ENCODE data around the gene CARNS1.

GRCh38 chr11:67468759-67469507, 53.5 kb downstream of the CARNS1 start, which contains the start of gene TMEM134:
- TF ChIP-seq CREB5 (CRISPR knock-in tag; IDR thresholded peaks at IDR 0.05; ENCODE audit: low read depth) (no peak), POU6F1 (CRISPR knock-in tag; IDR thresholded peaks at IDR 0.05; ENCODE audit: borderline replicate concordance, low read depth) (no peak), PPARA (CRISPR knock-in tag; IDR thresholded peaks at IDR 0.05; ENCODE audit: borderline replicate concordance) (no peak), PATZ1 (CRISPR knock-in tag; IDR thresholded peaks at IDR 0.05; ENCODE audit: borderline replicate concordance) (no peak), ARNTL (CRISPR knock-in tag; IDR thresholded peaks at IDR 0.05; ENCODE audit: borderline replicate concordance, low read depth) (no peak), TSHZ2 (CRISPR knock-in tag; IDR thresholded peaks at IDR 0.05) (no peak), GLIS3 (CRISPR knock-in tag; IDR thresholded peaks at IDR 0.05) (no peak), ZFP30 (CRISPR knock-in tag; IDR thresholded peaks at IDR 0.05) (no peak), RARB (CRISPR knock-in tag; IDR thresholded peaks at IDR 0.05) (no peak), CSDC2 (CRISPR knock-in tag; IDR thresholded peaks at IDR 0.05) (no peak), TOX (CRISPR knock-in tag; IDR thresholded peaks at IDR 0.05; ENCODE audit: borderline replicate concordance) (no peak), ZNF565 (CRISPR knock-in tag; conservative IDR thresholded peaks at IDR 0.05; ENCODE audit: low read depth) (no peak), ZNF70 (CRISPR knock-in tag; IDR thresholded peaks at IDR 0.05) (no peak)

All from SK-N-SH treated with all-trans-retinoic acid at 6 μM for 48 hours (cell line).